ENCODE measurements around the gene LRRC4C.

The LRRC4C gene

GRCh38 chr11:41320653-41321052 is 138.8 kb downstream of the LRRC4C start:
- DNase-seq: no peak

GRCh38 chr11:41320238-41320637 is 139.2 kb downstream of the LRRC4C start:
- DNase-seq: no peak

GRCh38 chr11:41319434-41319833 is 140.0 kb downstream of the LRRC4C start:
- no peak for DNase-seq

- no peak for DNase-seq
These were observed 142.7 kb downstream of the LRRC4C start for GRCh38 chr11:41316751-41317150.

- DNase-seq: no peak
These were observed 146.2 kb downstream of the LRRC4C start for GRCh38 chr11:41313226-41313625.

GRCh38 chr11:41309716-41310115 is 149.7 kb downstream of the LRRC4C start:
- no peak for DNase-seq

- DNase-seq: no peak
These were observed 150.3 kb downstream of the LRRC4C start for GRCh38 chr11:41309111-41309522.

GRCh38 chr11:41308286-41308685 is 151.2 kb downstream of the LRRC4C start:
- DNase-seq: no peak

GRCh38 chr11:41307296-41308080 is 152.0 kb downstream of the LRRC4C start:
- no peak for DNase-seq

GRCh38 chr11:41306431-41306830 is 153.0 kb downstream of the LRRC4C start:
- DNase-seq: no peak

- no peak for DNase-seq
These were observed 158.4 kb downstream of the LRRC4C start for GRCh38 chr11:41301023-41301422.

- no peak for DNase-seq
These were observed 170.0 kb downstream of the LRRC4C start for GRCh38 chr11:41289408-41289807.

- DNase-seq: no peak
These were observed 172.7 kb downstream of the LRRC4C start for GRCh38 chr11:41286751-41287150.

- DNase-seq: peak; percentile 68
These were observed 175.1 kb downstream of the LRRC4C start for GRCh38 chr11:41284354-41284753.

- DNase-seq: peak; percentile 28
These were observed 176.1 kb downstream of the LRRC4C start for GRCh38 chr11:41283191-41283930.

GRCh38 chr11:41282395-41282794 is 177.1 kb downstream of the LRRC4C start:
- DNase-seq: peak; percentile 10

GRCh38 chr11:41281131-41281742 is 178.2 kb downstream of the LRRC4C start:
- DNase-seq: peak; percentile 42

- no peak for DNase-seq
These were observed 184.6 kb downstream of the LRRC4C start for GRCh38 chr11:41274831-41275230.

- no peak for DNase-seq
These were observed 185.5 kb downstream of the LRRC4C start for GRCh38 chr11:41273908-41274307.

- no peak for DNase-seq
These were observed 192.0 kb downstream of the LRRC4C start for GRCh38 chr11:41267451-41267850.

- DNase-seq: no peak
These were observed 203.4 kb downstream of the LRRC4C start for GRCh38 chr11:41256041-41256440.

- DNase-seq: no peak
These were observed 204.5 kb downstream of the LRRC4C start for GRCh38 chr11:41254966-41255365.

- no peak for DNase-seq
These were observed 209.0 kb downstream of the LRRC4C start for GRCh38 chr11:41250408-41250935.

GRCh38 chr11:41247621-41248020 is 211.8 kb downstream of the LRRC4C start:
- no peak for DNase-seq

Measured in eye (tissue), 1 donor.